Keratinocyte (primary cell): ENCODE data around the gene KRT6C. TPM values are rescaled to one million over a fixed set of nuclear protein-coding genes. Genes with fewer than 3 reads are reported as not detected.

Experiments used
- DNase-seq: peaks from one replicate; pipeline ENCODE4 v3.0.0-alpha.2; 2011; ENCODE audit warnings: low read depth, missing footprints, low spot score
- FAIRE-seq: peaks from 2 replicates; lab custom pipeline; 2011; peaks lifted over from hg19 to GRCh38; lab: Jason Lieb, UNC
- H2AFZ ChIP-seq: 2 replicates; pipeline ENCODE4 v1.6.0; 2012; ENCODE audit warnings: low read length, control low read depth, inconsistent platforms; ENCODE audit not compliant: control insufficient read depth
- H3K27ac ChIP-seq: 2 replicates; pipeline ENCODE4 v1.5.1; 2011; ENCODE audit warnings: low read length; ENCODE audit not compliant: control insufficient read depth, insufficient read depth
- H3K27me3 ChIP-seq: 3 replicates; pipeline ENCODE4 v1.6.0; 2011; ENCODE audit warnings: low read length; ENCODE audit not compliant: control insufficient read depth, insufficient read depth; ENCODE audit errors: extremely low read depth
- H3K36me3 ChIP-seq, 2 experiments: 2 replicates in 1 of 2; 3 replicates in 1 of 2; pipeline ENCODE4 v1.5.1; 2011; ENCODE audit warnings: low read length in 2 of 2, mild to moderate bottlenecking in 1 of 2; ENCODE audit not compliant: control insufficient read depth in 2 of 2, insufficient read depth in 2 of 2; ENCODE audit errors: extremely low read depth in 1 of 2
- H3K4me1 ChIP-seq: 3 replicates; pipeline ENCODE4 v1.5.1; 2011; ENCODE audit warnings: low read length; ENCODE audit not compliant: control insufficient read depth, insufficient read depth; ENCODE audit errors: extremely low read depth
- H3K4me2 ChIP-seq: 3 replicates; pipeline ENCODE4 v1.6.0; 2011; ENCODE audit warnings: low read depth, low read length; ENCODE audit not compliant: control insufficient read depth, insufficient read depth; ENCODE audit errors: extremely low read depth
- H3K4me3 ChIP-seq, 3 experiments: fragments of 200-600 bp in 1 of 3; sonication (generic) in 1 of 3; 2 replicates in 2 of 3; 3 replicates in 1 of 3; pipeline ENCODE4 v1.5.1; 2011 to 2016; ENCODE audit warnings: low read length in 3 of 3, mild to moderate bottlenecking in 3 of 3, control low read depth in 2 of 3, inconsistent platforms in 1 of 3, low read depth in 1 of 3, mixed read lengths in 1 of 3, mixed run types in 1 of 3, moderate library complexity in 1 of 3; ENCODE audit not compliant: control insufficient read depth in 2 of 3, insufficient read depth in 2 of 3; ENCODE audit errors: extremely low read depth in 1 of 3
- H3K79me2 ChIP-seq: 2 replicates; pipeline ENCODE4 v1.6.0; 2012; ENCODE audit warnings: low read length; ENCODE audit not compliant: control insufficient read depth, insufficient read depth
- H3K9ac ChIP-seq: 3 replicates; pipeline ENCODE4 v1.6.0; 2011; ENCODE audit warnings: low read length; ENCODE audit not compliant: control insufficient read depth, insufficient read depth; ENCODE audit errors: extremely low read depth
- H3K9me1 ChIP-seq: 3 replicates; pipeline ENCODE4 v1.6.0; 2011; ENCODE audit warnings: low read length; ENCODE audit not compliant: control insufficient read depth, insufficient read depth; ENCODE audit errors: extremely low read depth
- H3K9me3 ChIP-seq: 2 replicates; pipeline ENCODE4 v1.5.1; 2012; ENCODE audit warnings: low read depth, low read length; ENCODE audit not compliant: control insufficient read depth
- H4K20me1 ChIP-seq: 3 replicates; pipeline ENCODE4 v1.6.0; 2011; ENCODE audit warnings: low read length; ENCODE audit not compliant: control insufficient read depth, insufficient read depth; ENCODE audit errors: extremely low read depth
- EZH2 ChIP-seq: IDR thresholded peaks from one replicate; pipeline ENCODE4 v1.6.1; 2012; ENCODE audit warnings: inconsistent platforms, mild to moderate bottlenecking, low read length, moderate library complexity
- dilution Hi-C: fragments of 300-500 bp; cut with MboI; formaldehyde crosslinking; loops from one replicate; pipeline ENCODE4 v1.7.0; 2020; ENCODE audit warnings: low sequenced_read_pairs; ENCODE audit not compliant: extremely low pct_ligation_motif_present
- polyA plus RNA-seq, 5 experiments: library from polyadenylated mRNA; depleted of rRNA in 3 of 5; stranded (reverse) in 3 of 5; stranded (forward) in 1 of 5; unstranded in 1 of 5; fragments of >200 nt; gene quantifications; 1 replicate in 1 of 5; 2 replicates in 3 of 5; 3 replicates in 1 of 5; pipeline versions ENCODE4 v1.2.1 to v1.2.3, GENCODE V29; 2011 to 2012; ENCODE audit warnings: missing spikeins in 2 of 5, low read depth in 1 of 5, low replicate concordance in 1 of 5
- TF ChIP-seq, protein P1 (sequence below), 3 experiments: IDR thresholded peaks in 1 of 3; conservative IDR thresholded peaks in 1 of 3; optimal IDR thresholded peaks in 1 of 3; 2 replicates in 2 of 3; 3 replicates in 1 of 3; pipeline versions ENCODE3 to v1.5.1; 2011; ENCODE audit warnings: low read length in 3 of 3, mild to moderate bottlenecking in 3 of 3, moderate library complexity in 2 of 3, control low read depth in 1 of 3, inconsistent platforms in 1 of 3; ENCODE audit not compliant: insufficient read depth in 2 of 3; ENCODE audit errors: extremely low read depth in 1 of 3

The KRT6C gene
- polyA plus RNA-seq, 1 donor (not counting 4 experiments of a cell fraction or from before 2014, with no cell fraction given): 357 TPM

- Histone ChIP-seq H3K27me3 (no peaks in the 10 kb centered on the region), H3K27ac (peak overlapping the region; percentile 97), H3K4me3 (peak overlapping the region in 1 of 3 experiments; percentile 26), H2AFZ (no peak overlapping the region), H3K4me1 (peaks cover 61% of the 10 kb centered on the region), H4K20me1 (no peaks in the 10 kb centered on the region), H3K9me3 (no peaks in the 10 kb centered on the region), H3K9ac (peak overlapping the region; percentile 78), H3K36me3 (peaks cover 4 to 6% of the 10 kb centered on the region in 2 experiments), H3K4me2 (peak overlapping the region; percentile 84), H3K9me1 (no peaks in the 10 kb centered on the region), H3K79me2 (no peaks in the 10 kb centered on the region)
- peak; percentile 95 for DNase-seq
- dilution Hi-C loops: no loop called here
- TF ChIP-seq EZH2: no peak
- TF ChIP-seq, protein P1, sequence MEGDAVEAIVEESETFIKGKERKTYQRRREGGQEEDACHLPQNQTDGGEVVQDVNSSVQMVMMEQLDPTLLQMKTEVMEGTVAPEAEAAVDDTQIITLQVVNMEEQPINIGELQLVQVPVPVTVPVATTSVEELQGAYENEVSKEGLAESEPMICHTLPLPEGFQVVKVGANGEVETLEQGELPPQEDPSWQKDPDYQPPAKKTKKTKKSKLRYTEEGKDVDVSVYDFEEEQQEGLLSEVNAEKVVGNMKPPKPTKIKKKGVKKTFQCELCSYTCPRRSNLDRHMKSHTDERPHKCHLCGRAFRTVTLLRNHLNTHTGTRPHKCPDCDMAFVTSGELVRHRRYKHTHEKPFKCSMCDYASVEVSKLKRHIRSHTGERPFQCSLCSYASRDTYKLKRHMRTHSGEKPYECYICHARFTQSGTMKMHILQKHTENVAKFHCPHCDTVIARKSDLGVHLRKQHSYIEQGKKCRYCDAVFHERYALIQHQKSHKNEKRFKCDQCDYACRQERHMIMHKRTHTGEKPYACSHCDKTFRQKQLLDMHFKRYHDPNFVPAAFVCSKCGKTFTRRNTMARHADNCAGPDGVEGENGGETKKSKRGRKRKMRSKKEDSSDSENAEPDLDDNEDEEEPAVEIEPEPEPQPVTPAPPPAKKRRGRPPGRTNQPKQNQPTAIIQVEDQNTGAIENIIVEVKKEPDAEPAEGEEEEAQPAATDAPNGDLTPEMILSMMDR (optimal IDR thresholded peaks at IDR 0.05 in 1 of 3, IDR thresholded peaks at IDR 0.05 in 1 of 3, conservative IDR thresholded peaks at IDR 0.05 in 1 of 3; ENCODE audit: extremely low read depth in 1 of 3, insufficient read depth in 2 of 3, low read length in 3 of 3): peak; percentile 41 to 64 (median 45)
- FAIRE-seq: peak; percentile 100
Measured at GRCh38 chr12:52442600-52443061, 31.0 kb downstream of the KRT6C start.

GRCh38 chr12:52441320-52441911 lies 32.2 kb downstream of the KRT6C start:
- dilution Hi-C loops: no loop called here
- H3K9ac ChIP-seq: peak overlapping the region; percentile 78
- no peak for TF ChIP-seq EZH2
- no peaks in the 10 kb centered on the region for H3K9me3 ChIP-seq
- H3K27me3 ChIP-seq: no peaks in the 10 kb centered on the region
- H3K4me2 ChIP-seq: peak overlapping the region; percentile 84
- H3K79me2 ChIP-seq: peaks cover 2% of the 10 kb centered on the region
- no peaks in the 10 kb centered on the region for H4K20me1 ChIP-seq
- H2AFZ ChIP-seq: no peak overlapping the region
- peaks cover 0 to 2% of the 10 kb centered on the region in 2 experiments for H3K36me3 ChIP-seq
- H3K27ac ChIP-seq: peak overlapping the region; percentile 97
- FAIRE-seq (no peak), DNase-seq (no peak)
- H3K4me3 ChIP-seq: peak overlapping the region in 2 of 3 experiments; percentile 24 to 47
- no peaks in the 10 kb centered on the region for H3K9me1 ChIP-seq
- H3K4me1 ChIP-seq: peaks cover 73% of the 10 kb centered on the region
